Measurements from ENCODE around the gene LCE1E. TPM values are rescaled to one million over a fixed set of nuclear protein-coding genes. Genes with fewer than 3 reads are reported as not detected.

The LCE1E gene
- total RNA-seq, 2 experiments from 2014 or later = not detected

- H3K9me3 Mint-ChIP-seq = no peaks in the 10 kb centered on the region
- peaks cover 9% of the 10 kb centered on the region for H3K27me3 Mint-ChIP-seq
- H3K4me3 Mint-ChIP-seq = no peak overlapping the region
- ChIA-PET CTCF (no interaction called here), POLR2A (no interaction called here)
- H3K27ac Mint-ChIP-seq = no peak overlapping the region
- no peaks in the 10 kb centered on the region for H3K4me1 Mint-ChIP-seq (ENCODE audit: low read depth)
- H3K36me3 Mint-ChIP-seq = no peaks in the 10 kb centered on the region
- intact Hi-C loops (cut with micrococcal nuclease) = no loop called here
- no peak for DNase-seq
These were observed 26.4 kb upstream of the LCE1E start for GRCh38 chr1:152759453-152760173.

DNA sequence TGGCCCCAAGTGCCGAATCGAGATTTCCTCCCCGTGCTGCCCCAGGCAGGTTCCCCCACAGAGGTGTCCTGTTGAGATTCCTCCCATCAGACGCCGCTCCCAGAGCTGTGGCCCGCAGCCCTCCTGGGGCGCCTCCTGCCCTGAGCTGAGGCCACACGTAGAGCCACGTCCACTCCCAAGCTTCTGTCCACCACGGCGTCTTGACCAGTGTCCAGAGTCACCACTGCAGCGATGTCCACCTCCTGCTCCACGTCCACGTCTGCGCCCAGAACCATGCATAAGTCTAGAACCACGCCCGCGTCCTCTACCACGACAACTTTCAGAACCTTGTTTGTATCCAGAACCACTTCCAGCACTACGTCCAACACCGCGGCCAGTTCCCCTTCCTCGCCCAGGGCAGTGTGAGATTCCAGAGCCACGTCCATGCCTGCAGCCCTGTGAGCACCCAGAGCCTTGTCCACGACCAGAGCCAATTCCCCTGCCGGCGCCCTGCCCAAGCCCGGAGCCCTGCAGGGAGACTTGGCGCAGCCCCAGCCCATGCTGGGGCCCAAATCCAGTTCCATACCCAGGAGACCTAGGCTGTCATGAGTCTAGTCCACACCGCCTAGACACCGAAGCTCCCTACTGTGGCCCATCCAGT is 25.4 kb upstream of the LCE1E start:
- POLR2A ChIA-PET = no interaction called here
- CTCF ChIA-PET = no interaction called here
- Mint-ChIP-seq H3K4me3 (no peak overlapping the region), H3K9me3 (no peaks in the 10 kb centered on the region), H3K36me3 (no peaks in the 10 kb centered on the region), H3K4me1 (ENCODE audit: low read depth) (no peaks in the 10 kb centered on the region), H3K27me3 (peaks cover 9% of the 10 kb centered on the region), H3K27ac (no peak overlapping the region)
- no peak for DNase-seq
- intact Hi-C loops (cut with micrococcal nuclease) = no loop called here

DNA sequence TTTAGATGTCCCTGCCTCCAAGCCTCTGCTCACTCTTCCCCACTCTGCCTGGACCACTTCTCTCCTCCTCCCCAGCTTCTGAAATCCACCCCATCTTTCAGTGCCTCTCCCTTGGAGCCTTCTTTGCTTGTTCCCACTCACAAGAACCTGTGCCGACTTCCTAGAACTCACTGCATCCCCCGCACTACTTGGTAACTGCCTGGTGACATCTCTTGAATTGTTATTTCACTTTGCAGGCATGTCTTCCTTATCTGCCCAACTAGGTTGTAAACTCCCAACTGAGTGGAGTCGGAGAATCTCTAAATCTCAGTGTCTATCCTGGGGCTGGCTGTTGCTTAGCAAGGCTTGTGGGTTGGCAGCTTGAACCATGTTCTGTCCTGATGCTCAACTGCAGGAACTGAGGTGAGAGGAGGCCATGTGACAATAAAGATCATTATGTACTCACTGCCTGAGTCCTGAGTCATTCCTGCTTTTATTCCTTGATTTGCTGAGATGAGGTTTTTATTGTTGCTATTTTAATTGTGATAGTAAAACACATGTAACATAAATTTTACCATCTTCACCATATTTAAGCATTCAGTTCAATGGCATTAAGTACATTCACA is 24.3 kb upstream of the LCE1E start:
- peaks cover 9% of the 10 kb centered on the region for H3K27me3 Mint-ChIP-seq
- POLR2A ChIA-PET = no interaction called here
- H3K4me1 Mint-ChIP-seq (ENCODE audit: low read depth) = no peaks in the 10 kb centered on the region
- intact Hi-C loops (cut with micrococcal nuclease) = no loop called here
- CTCF ChIA-PET = no interaction called here
- H3K9me3 Mint-ChIP-seq = no peaks in the 10 kb centered on the region
- no peak for DNase-seq
- no peak overlapping the region for H3K27ac Mint-ChIP-seq
- H3K4me3 Mint-ChIP-seq = no peak overlapping the region
- H3K36me3 Mint-ChIP-seq = no peaks in the 10 kb centered on the region

GRCh38 chr1:152768847-152769533 is 17.1 kb upstream of the LCE1E start:
- no peak overlapping the region for H3K4me3 Mint-ChIP-seq

DNA sequence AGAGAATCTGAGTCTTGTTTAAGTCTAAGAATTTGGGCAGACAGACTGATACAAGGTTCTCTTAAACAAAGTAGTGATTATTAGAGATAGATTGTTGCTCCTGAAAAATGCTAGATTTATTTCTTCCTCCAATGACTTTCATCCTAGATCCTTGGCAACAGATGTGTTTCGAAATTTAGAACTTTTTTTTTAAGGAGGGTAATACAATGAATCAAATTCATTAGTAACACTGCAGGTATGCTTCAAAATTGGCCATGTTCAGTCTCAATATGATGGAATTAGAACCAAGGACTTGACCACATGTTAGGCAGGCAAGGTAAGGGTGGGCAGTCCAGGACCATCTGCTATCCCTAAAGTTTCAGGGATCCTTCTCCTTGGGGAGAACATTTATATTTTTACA is 15.6 kb upstream of the LCE1E start:
- intact Hi-C loops (cut with micrococcal nuclease) = no loop called here
- H3K4me3 Mint-ChIP-seq = no peak overlapping the region
- ChIA-PET CTCF (no interaction called here), POLR2A (no interaction called here)
- DNase-seq = no peak
- no peak overlapping the region for H3K27ac Mint-ChIP-seq
- no peaks in the 10 kb centered on the region for H3K9me3 Mint-ChIP-seq
- H3K4me1 Mint-ChIP-seq (ENCODE audit: low read depth) = no peaks in the 10 kb centered on the region
- H3K36me3 Mint-ChIP-seq = no peaks in the 10 kb centered on the region
- peaks cover 10% of the 10 kb centered on the region for H3K27me3 Mint-ChIP-seq

More at GRCh38 chr1:152768847-152769533, 17.1 kb upstream of the LCE1E start:
- ChIA-PET POLR2A (no interaction called here), CTCF (interaction anchor here (0.5 kb wide), 1 partner anchor 115 kb away, joined by 3 read pairs; no protein-coding TSS in a partner anchor)
- no peak overlapping the region for H3K27ac Mint-ChIP-seq
- DNase-seq = no peak
- peaks cover 2% of the 10 kb centered on the region for H3K27me3 Mint-ChIP-seq
- H3K36me3 Mint-ChIP-seq = no peaks in the 10 kb centered on the region
- H3K4me1 Mint-ChIP-seq (ENCODE audit: low read depth) = no peaks in the 10 kb centered on the region
- H3K9me3 Mint-ChIP-seq = no peaks in the 10 kb centered on the region
- intact Hi-C loops (cut with micrococcal nuclease) = no loop called here

DNA sequence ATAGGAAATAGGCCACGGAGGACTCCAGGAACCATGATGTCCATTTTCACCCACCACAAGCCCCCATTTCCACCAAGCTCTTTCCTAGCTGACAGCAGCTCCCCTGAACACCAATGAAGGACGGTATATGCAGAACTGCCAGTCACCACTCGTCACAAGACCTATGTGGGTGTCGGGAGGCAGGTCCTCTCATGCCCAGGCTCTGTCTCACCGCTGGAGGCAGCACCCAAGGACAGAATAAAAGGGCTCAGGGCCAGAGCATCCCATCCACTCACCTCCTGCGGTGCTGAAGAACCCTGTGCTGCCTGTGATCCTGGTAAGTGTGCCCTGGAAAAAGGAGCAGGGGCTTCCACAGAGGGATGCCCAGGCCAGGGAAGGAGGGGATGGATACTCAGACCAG is 11.2 kb upstream of the LCE1E start, which contains the start of gene LCE1F:
Gene LCE1F (plus strand): TSS at position 266 of the 400 bp plus-strand sequence. CDS start 1,232 bp downstream, outside the sequence.
- ChIA-PET POLR2A (no interaction called here), CTCF (no interaction called here)
- no peak for DNase-seq
- Mint-ChIP-seq H3K36me3 (no peaks in the 10 kb centered on the region), H3K27ac (no peak within 1 kb of the TSS), H3K4me1 (ENCODE audit: low read depth) (no peaks in the 10 kb centered on the region), H3K4me3 (no peak within 1 kb of the TSS), H3K9me3 (no peaks in the 10 kb centered on the region), H3K27me3 (peaks cover 22% of the 10 kb centered on the region)
- intact Hi-C loops (cut with micrococcal nuclease) = no loop called here

DNA sequence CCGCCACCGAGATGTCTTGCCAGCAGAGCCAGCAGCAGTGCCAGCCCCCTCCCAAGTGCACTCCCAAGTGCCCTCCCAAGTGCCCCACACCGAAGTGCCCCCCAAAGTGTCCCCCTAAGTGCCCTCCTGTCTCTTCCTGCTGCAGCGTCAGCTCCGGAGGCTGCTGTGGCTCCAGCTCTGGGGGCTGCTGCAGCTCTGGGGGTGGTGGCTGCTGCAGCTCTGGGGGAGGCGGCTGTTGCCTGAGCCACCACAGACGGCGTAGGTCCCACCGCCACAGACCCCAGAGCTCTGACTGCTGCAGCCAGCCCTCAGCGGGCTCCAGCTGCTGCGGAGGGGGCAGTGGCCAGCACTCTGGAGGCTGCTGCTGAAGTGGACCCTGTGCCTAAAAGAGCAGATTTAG is 9.7 kb upstream of the LCE1E start:
- H3K27ac Mint-ChIP-seq = no peak overlapping the region
- no peaks in the 10 kb centered on the region for H3K4me1 Mint-ChIP-seq (ENCODE audit: low read depth)
- intact Hi-C loops (cut with micrococcal nuclease) = no loop called here
- POLR2A ChIA-PET = no interaction called here
- peaks cover 22% of the 10 kb centered on the region for H3K27me3 Mint-ChIP-seq
- no peaks in the 10 kb centered on the region for H3K36me3 Mint-ChIP-seq
- DNase-seq = no peak
- CTCF ChIA-PET = interaction anchor here (0.7 kb wide), 1 partner anchor 120 kb away, joined by 3 read pairs; no protein-coding TSS in a partner anchor
- H3K9me3 Mint-ChIP-seq = no peaks in the 10 kb centered on the region
- H3K4me3 Mint-ChIP-seq = no peak overlapping the region

DNA sequence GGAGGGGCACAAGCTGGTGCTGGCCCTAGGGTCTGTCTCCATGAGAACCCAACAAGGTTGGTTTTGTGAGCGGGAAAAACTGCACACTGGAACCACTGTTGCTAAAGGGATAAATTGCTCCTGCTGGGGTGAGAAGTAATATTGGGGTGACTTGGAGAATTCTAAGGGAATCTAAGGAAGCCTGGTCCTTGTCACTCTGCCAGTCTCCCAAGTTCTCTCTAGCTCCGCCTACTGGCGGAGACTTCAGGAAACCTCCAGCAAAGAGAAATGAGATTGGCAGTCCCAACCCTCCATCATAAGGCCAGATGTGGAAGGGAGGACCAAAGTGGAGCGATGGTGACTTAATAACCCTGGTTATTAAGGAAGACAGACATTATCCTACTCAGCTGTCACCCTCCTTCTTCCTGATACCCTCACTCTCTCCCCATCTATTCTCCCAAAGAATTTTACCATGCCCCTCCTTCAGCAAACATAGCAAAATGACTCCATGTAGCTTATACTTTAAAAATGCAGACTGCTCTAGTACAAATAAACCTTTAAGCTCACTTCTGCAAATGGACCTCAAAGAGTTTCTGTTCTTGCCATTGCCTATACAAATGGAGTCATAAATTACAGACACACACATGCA is 8.4 kb upstream of the LCE1E start:
- Mint-ChIP-seq H3K36me3 (no peaks in the 10 kb centered on the region), H3K27ac (no peak overlapping the region), H3K4me3 (no peak overlapping the region), H3K9me3 (no peaks in the 10 kb centered on the region), H3K27me3 (peaks cover 22% of the 10 kb centered on the region), H3K4me1 (ENCODE audit: low read depth) (no peaks in the 10 kb centered on the region)
- DNase-seq = peak; percentile 14
- CTCF ChIA-PET = interaction anchor here (0.6 to 1.0 kb wide), 2 partner anchors 13 to 310 kb away, joined by 3 to 4 read pairs; no protein-coding TSS in a partner anchor
- POLR2A ChIA-PET = no interaction called here
- intact Hi-C loops (cut with micrococcal nuclease) = no loop called here

DNA sequence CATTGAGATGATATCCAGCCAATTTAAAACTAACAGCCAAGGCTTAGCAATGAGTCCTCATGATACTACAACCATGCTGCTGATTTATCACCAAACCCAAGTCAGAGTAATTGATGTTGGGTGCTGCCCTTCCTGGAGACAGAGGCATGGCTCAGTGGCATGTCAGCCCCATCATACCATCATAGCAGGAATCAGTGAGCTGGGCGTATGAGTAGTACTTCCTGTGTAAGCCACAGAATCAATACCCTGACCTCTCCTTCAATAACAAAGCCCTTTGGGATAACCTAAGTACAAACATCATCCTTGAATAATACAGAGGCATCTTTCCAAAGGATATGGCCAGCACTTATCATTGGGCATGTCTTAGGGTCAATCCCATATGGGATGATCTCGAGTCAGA is 3.0 kb upstream of the LCE1E start:
- ChIA-PET CTCF (no interaction called here), POLR2A (no interaction called here)
- Mint-ChIP-seq H3K4me3 (no peak overlapping the region), H3K27ac (no peak overlapping the region), H3K9me3 (no peaks in the 10 kb centered on the region), H3K4me1 (ENCODE audit: low read depth) (no peaks in the 10 kb centered on the region), H3K36me3 (no peaks in the 10 kb centered on the region), H3K27me3 (peaks cover 36% of the 10 kb centered on the region)
- DNase-seq = no peak
- intact Hi-C loops (cut with micrococcal nuclease) = no loop called here

DNA sequence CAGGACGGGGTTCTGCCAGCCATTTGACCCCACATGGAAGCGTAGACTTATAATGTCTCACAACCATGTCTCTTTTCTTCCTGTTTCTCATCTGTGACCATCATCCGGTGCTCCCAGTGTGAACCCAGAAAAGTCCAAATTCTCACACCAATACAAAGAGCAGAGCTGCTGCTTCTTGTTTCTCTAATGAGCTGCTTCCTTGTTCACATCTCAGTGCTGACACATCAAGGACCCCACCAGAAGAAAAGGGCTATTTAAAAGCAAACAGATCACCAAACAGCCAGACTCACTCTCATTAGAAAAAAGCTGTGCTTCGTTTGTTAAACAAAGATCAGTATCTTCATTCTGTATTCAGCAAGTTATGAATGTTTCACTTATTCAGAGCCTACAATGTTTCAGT is 9.6 kb downstream of the LCE1E start:
- Mint-ChIP-seq H3K27me3 (peaks cover 14% of the 10 kb centered on the region), H3K4me3 (no peak overlapping the region), H3K36me3 (no peaks in the 10 kb centered on the region), H3K4me1 (ENCODE audit: low read depth) (no peaks in the 10 kb centered on the region), H3K9me3 (no peaks in the 10 kb centered on the region), H3K27ac (no peak overlapping the region)
- CTCF ChIA-PET = no interaction called here
- POLR2A ChIA-PET = no interaction called here
- intact Hi-C loops (cut with micrococcal nuclease) = no loop called here
- no peak for DNase-seq

DNA sequence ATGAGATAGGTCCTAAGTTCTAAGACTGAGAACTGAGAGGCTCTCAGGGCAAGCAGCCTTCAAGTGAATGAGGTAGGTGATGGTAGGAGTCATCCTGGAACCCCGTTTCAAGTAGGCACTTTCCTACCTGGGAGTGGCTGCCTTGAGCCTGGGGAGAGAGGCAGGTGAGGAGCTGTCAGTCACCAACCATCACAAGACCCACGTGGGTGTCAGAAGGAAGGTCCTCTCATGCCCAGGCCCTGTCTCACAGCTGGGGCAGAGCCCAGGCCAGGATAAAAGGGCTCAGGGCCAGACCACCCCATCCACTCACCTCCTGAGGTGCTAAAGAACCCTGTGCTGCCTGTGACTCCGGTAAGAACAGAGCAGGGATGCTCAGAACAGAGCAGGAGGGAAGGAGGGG is 10.4 kb downstream of the LCE1E start, which contains the start of gene LCE1D:
Gene LCE1D (plus strand): TSS at position 301 of the 400 bp plus-strand sequence. CDS start 1,074 bp downstream, outside the sequence.
- H3K27ac Mint-ChIP-seq = no peak within 1 kb of the TSS

DNA sequence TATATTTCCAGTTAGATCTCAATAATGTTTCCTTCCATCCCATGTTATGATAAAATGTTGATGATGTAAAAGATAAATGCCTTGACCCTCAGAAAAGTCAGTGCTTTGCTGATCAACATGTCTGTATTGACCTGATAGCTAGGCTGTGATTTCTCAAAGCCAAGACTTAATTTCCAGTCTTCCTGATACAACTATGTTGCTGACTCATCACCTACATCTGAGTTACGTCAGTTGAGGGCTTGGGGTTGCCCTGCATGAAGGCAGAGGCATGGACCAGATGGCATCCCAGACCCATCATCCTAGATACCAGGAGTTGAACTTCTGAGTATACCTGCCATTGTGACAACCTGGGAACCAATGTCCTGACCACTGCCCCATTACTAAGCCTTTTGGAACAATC is 15.3 kb downstream of the LCE1E start:
- intact Hi-C loops (cut with micrococcal nuclease) = no loop called here
- Mint-ChIP-seq H3K9me3 (no peaks in the 10 kb centered on the region), H3K27ac (no peak overlapping the region), H3K4me3 (no peak overlapping the region), H3K27me3 (peaks cover 34% of the 10 kb centered on the region), H3K4me1 (ENCODE audit: low read depth) (no peaks in the 10 kb centered on the region), H3K36me3 (no peaks in the 10 kb centered on the region)
- POLR2A ChIA-PET = no interaction called here
- DNase-seq = no peak
- CTCF ChIA-PET = no interaction called here

More for the DNA sequence above, 10.4 kb downstream of the LCE1E start, which contains the start of gene LCE1D:
- ChIA-PET POLR2A (no interaction called here), CTCF (no interaction called here)
- Mint-ChIP-seq H3K36me3 (no peaks in the 10 kb centered on the region), H3K9me3 (no peaks in the 10 kb centered on the region), H3K27me3 (peaks cover 16% of the 10 kb centered on the region), H3K4me3 (no peak within 1 kb of the TSS), H3K4me1 (ENCODE audit: low read depth) (no peaks in the 10 kb centered on the region)
- intact Hi-C loops (cut with micrococcal nuclease) = no loop called here
- DNase-seq = no peak
